ENCODE results near the gene AURKA.

Gene AURKA

GRCh38 chr20:56386219-56386618 lies 5.8 kb downstream of the AURKA start:
- H3K27me3 ChIP-seq (ENCODE audit: control insufficient read depth, insufficient read depth, low read length) = no peaks in the 10 kb centered on the region
- H3K36me3 ChIP-seq (ENCODE audit: control insufficient read depth, insufficient read depth, low read length) = no peaks in the 10 kb centered on the region
- no peak overlapping the region for H3K4me3 ChIP-seq (ENCODE audit: low read depth, low read length)
- H3K79me2 ChIP-seq = no peaks in the 10 kb centered on the region
- H3K4me1 ChIP-seq = no peaks in the 10 kb centered on the region
- H3K9ac ChIP-seq = no peak overlapping the region
- H3K9me3 ChIP-seq (ENCODE audit: control insufficient read depth, low read length) = no peaks in the 10 kb centered on the region
- no peak overlapping the region for H2AFZ ChIP-seq
- H3K27ac ChIP-seq = no peak overlapping the region
- H3K4me2 ChIP-seq (ENCODE audit: low read length) = peak overlapping the region; percentile 16
- TF ChIP-seq CTCF (IDR thresholded peaks at IDR 0.05) = no peak

- Histone ChIP-seq H3K36me3 (ENCODE audit: control insufficient read depth, insufficient read depth, low read length) (no peaks in the 10 kb centered on the region), H3K27me3 (ENCODE audit: control insufficient read depth, insufficient read depth, low read length) (no peaks in the 10 kb centered on the region), H3K27ac (no peak overlapping the region), H3K4me1 (no peaks in the 10 kb centered on the region), H2AFZ (no peak overlapping the region), H3K9ac (no peak overlapping the region), H3K4me3 (ENCODE audit: low read depth, low read length) (no peak overlapping the region), H3K79me2 (no peaks in the 10 kb centered on the region), H3K9me3 (ENCODE audit: control insufficient read depth, low read length) (no peaks in the 10 kb centered on the region), H3K4me2 (ENCODE audit: low read length) (no peak overlapping the region)
- no peak for TF ChIP-seq CTCF (IDR thresholded peaks at IDR 0.05)
Measured at GRCh38 chr20:56385130-56385529, 6.9 kb downstream of the AURKA start.

- H3K27ac ChIP-seq = no peak overlapping the region
- H3K9ac ChIP-seq = no peak overlapping the region
- no peak overlapping the region for H3K4me3 ChIP-seq (ENCODE audit: low read depth, low read length)
- no peaks in the 10 kb centered on the region for H3K79me2 ChIP-seq
- no peaks in the 10 kb centered on the region for H3K9me3 ChIP-seq (ENCODE audit: control insufficient read depth, low read length)
- no peaks in the 10 kb centered on the region for H3K36me3 ChIP-seq (ENCODE audit: control insufficient read depth, insufficient read depth, low read length)
- no peak overlapping the region for H2AFZ ChIP-seq
- no peak for TF ChIP-seq CTCF (IDR thresholded peaks at IDR 0.05)
- no peaks in the 10 kb centered on the region for H3K4me1 ChIP-seq
- no peaks in the 10 kb centered on the region for H3K27me3 ChIP-seq (ENCODE audit: control insufficient read depth, insufficient read depth, low read length)
- no peak overlapping the region for H3K4me2 ChIP-seq (ENCODE audit: low read length)
Measured at GRCh38 chr20:56383334-56383733, 8.7 kb downstream of the AURKA start.

DNA sequence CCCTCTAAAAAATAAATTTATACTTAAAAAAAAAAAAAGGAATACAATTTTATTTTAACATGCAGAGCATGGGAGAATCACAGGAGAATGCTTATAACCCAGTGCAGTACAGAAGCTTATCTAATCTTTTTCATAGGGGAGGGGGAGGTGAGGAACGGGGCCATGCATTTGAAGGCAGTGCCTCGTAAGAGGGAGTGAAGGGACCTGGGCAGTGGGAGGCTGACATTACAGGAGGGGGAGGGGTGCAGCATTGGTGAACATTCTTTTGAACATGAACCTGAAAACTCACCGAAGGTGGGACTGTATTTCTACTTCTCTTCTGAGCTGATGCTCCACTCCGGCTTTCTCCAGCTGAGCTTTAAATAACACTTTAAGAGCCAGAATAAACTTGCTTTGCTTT lies 9.3 kb downstream of the AURKA start:
- Histone ChIP-seq H3K79me2 (no peaks in the 10 kb centered on the region), H2AFZ (no peak overlapping the region), H3K4me1 (no peaks in the 10 kb centered on the region), H3K36me3 (ENCODE audit: control insufficient read depth, insufficient read depth, low read length) (no peaks in the 10 kb centered on the region), H3K27me3 (ENCODE audit: control insufficient read depth, insufficient read depth, low read length) (no peaks in the 10 kb centered on the region), H3K4me3 (ENCODE audit: low read depth, low read length) (no peak overlapping the region), H3K9ac (no peak overlapping the region), H3K27ac (no peak overlapping the region), H3K9me3 (ENCODE audit: control insufficient read depth, low read length) (no peaks in the 10 kb centered on the region), H3K4me2 (ENCODE audit: low read length) (no peak overlapping the region)
- no peak for TF ChIP-seq CTCF (IDR thresholded peaks at IDR 0.05)

DNA sequence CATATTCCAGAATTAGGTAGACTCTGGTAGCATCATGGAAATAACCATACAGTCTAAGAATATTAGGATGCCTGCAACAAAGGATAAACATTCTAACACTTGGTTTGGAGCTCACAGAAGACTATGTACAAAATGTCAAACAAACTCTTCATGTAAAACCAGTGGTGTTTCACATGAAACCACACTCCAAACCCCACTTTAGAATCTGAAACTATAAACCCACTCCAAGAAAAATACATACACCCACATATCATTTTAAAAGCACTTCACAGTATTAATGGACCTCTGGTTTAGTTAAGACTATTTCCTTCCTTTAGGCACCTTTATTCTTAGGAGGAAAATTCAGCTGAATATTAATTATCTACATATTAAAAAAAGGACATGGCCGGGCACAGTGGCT lies 10.5 kb downstream of the AURKA start:
- Histone ChIP-seq H3K9me3 (ENCODE audit: control insufficient read depth, low read length) (no peaks in the 10 kb centered on the region), H3K4me3 (ENCODE audit: low read depth, low read length) (no peak overlapping the region), H3K9ac (no peak overlapping the region), H2AFZ (no peak overlapping the region), H3K36me3 (ENCODE audit: control insufficient read depth, insufficient read depth, low read length) (no peaks in the 10 kb centered on the region), H3K4me1 (no peaks in the 10 kb centered on the region), H3K4me2 (ENCODE audit: low read length) (no peak overlapping the region), H3K27me3 (ENCODE audit: control insufficient read depth, insufficient read depth, low read length) (no peaks in the 10 kb centered on the region), H3K27ac (no peak overlapping the region), H3K79me2 (no peaks in the 10 kb centered on the region)
- TF ChIP-seq CTCF (IDR thresholded peaks at IDR 0.05) = no peak
